Activated CD8-positive, alpha-beta T cell treated with anti-CD3 and anti-CD28 coated beads, Interleukin-2, amount 10 ng/mL, durations not matched to agents 7 days and 5 days (primary cell): ENCODE measurements around the gene C3orf70. TPM values are rescaled to one million over a fixed set of nuclear protein-coding genes. Genes with fewer than 3 reads are reported as not detected.

ENCODE experiments used
- ATAC-seq: fragments of 150-1000 bp; cut with Tn5 transposase; one replicate; pipeline ENCODE4 v1.10.0; 2021; ENCODE audit warnings: moderate library complexity
- CTCF ChIA-PET: fragments of 350-600 bp; sonication (Branson Sonifier 250); formaldehyde crosslinking; loops from one replicate; lab custom pipeline; 2021; ENCODE audit warnings: antibody characterized with exemption; lab: Charles Lee
- POLR2A ChIA-PET: fragments of 350-600 bp; sonication (Branson Sonifier 250); formaldehyde crosslinking; loops from one replicate; lab custom pipeline; 2021; ENCODE audit warnings: antibody characterized with exemption; lab: Charles Lee
- DNase-seq: peaks from one replicate; pipeline ENCODE4 v3.0.0-alpha.2; 2020
- H3K27ac Mint-ChIP-seq: one replicate; pipeline ENCODE4 v1.8.0; 2021; ENCODE audit warnings: mild to moderate bottlenecking, mixed read lengths
- H3K27me3 Mint-ChIP-seq: one replicate; pipeline ENCODE4 v1.8.0; 2021; ENCODE audit warnings: low read depth, mixed read lengths
- H3K36me3 Mint-ChIP-seq: one replicate; pipeline ENCODE4 v1.8.0; 2021; ENCODE audit warnings: low read depth, mixed read lengths
- H3K4me1 Mint-ChIP-seq: one replicate; pipeline ENCODE4 v1.8.0; 2021; ENCODE audit warnings: low read depth, mixed read lengths
- H3K4me3 Mint-ChIP-seq: one replicate; pipeline ENCODE4 v1.8.0; 2021; ENCODE audit warnings: mild to moderate bottlenecking, mixed read lengths
- H3K9me3 Mint-ChIP-seq: one replicate; pipeline ENCODE4 v1.8.0; 2022; ENCODE audit warnings: mixed read lengths; ENCODE audit not compliant: insufficient read depth
- total RNA-seq, 2 experiments: library from RNA; stranded (reverse); gene quantifications; one replicate each; pipeline ENCODE4 v1.2.3, GENCODE V29; 2021

Gene C3orf70
- total RNA-seq, 2 experiments from 2014 or later, result 0.13 TPM; not detected in 1

DNA sequence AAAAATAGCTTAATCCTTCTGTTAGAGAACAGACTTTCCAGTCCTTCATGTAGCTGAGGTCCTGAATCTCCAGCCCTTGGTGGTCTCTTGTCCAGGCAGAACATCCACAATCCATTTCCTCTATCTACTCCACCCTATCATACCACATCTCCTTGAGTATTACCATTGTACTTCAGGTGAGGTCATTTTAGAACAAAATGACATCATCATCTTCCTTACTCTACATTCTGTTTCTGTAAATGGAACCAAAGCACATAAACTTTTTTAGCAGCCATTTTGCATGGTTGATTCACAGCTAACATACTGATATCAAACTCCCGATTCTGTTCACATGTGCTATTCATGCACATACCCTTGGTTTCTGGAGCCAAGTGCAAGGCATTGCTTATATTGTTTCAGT, 112.4 kb downstream of the C3orf70 start:
- POLR2A ChIA-PET, result no interaction called here
- Mint-ChIP-seq H3K27ac (no peak overlapping the region), H3K4me1 (no peaks in the 10 kb centered on the region), H3K36me3 (peaks cover 13% of the 10 kb centered on the region), H3K4me3 (no peak overlapping the region), H3K27me3 (no peaks in the 10 kb centered on the region), H3K9me3 (peaks cover 6% of the 10 kb centered on the region)
- no peak for DNase-seq
- ATAC-seq, result no peak
- CTCF ChIA-PET, result no interaction called here

DNA sequence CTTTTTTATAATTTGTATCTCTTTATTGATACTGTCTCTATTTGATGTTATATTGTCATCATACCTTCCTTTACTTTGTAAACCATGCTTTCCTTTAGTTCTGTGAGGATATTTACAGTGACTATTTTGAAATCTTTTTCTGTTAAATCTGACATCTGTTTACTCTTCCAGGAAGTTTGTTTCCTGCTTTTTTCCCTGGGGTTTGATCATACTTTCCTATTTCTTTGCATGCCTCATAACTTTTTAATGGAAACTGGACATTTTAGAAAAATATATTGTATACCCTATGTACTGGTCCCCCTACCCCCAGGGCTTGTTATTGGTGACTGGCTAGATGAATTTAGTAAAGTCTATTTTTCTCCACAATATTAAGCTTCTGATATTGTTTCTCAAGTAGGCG, 115.1 kb downstream of the C3orf70 start:
- Mint-ChIP-seq H3K36me3 (peaks cover 20% of the 10 kb centered on the region), H3K9me3 (peaks cover 6% of the 10 kb centered on the region), H3K4me3 (no peak overlapping the region), H3K27me3 (no peaks in the 10 kb centered on the region), H3K4me1 (no peaks in the 10 kb centered on the region), H3K27ac (no peak overlapping the region)
- ChIA-PET CTCF (no interaction called here), POLR2A (no interaction called here)
- ATAC-seq (no peak), DNase-seq (no peak)

DNA sequence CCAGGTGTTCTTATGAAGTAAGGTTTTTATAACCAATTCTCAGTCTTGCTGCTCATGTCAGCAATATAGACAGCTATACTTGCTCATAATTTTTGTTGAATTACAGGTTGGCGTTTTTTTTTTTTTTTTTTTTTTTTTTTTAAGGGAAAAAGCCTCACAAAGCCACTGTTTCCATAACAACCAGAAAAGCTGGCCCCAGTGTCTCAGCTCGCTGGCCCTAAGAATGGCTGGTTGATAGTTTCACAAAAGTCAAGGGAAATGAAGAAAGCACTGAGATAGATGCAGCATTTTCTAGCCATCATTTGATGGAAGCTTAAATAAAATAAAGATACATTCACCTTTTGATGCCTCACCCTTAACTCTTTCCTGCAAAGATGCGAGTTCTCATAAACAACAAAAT, 121.9 kb downstream of the C3orf70 start:
- DNase-seq (no peak), ATAC-seq (no peak)
- no peaks in the 10 kb centered on the region for H3K4me1 Mint-ChIP-seq
- ChIA-PET POLR2A (no interaction called here), CTCF (interaction anchor here (0.6 kb wide), 1 partner anchor 414 kb away, joined by 3 read pairs; no protein-coding TSS in a partner anchor)
- no peak overlapping the region for H3K27ac Mint-ChIP-seq
- H3K4me3 Mint-ChIP-seq, result no peak overlapping the region
- no peaks in the 10 kb centered on the region for H3K9me3 Mint-ChIP-seq
- H3K27me3 Mint-ChIP-seq, result no peaks in the 10 kb centered on the region
- H3K36me3 Mint-ChIP-seq, result peaks cover 27% of the 10 kb centered on the region

DNA sequence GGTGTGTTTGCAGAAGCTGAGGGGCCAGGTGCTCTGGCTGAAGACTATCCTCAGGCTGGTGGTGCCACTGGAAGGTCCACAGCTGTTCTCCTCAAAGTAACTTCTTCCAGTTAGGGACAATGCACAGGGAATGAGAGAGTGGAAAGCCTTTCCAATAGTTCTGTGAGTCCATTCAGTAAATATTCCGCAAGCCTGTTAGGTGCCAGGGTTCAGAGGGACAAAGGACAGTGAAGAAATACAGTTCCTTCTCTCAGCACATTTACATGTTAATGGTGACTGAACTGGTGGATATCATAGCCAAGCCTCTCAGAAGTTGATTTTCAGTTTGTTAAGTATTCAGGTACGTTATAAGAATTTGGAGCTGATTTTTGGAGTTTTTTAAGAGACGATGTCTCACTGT, 122.5 kb downstream of the C3orf70 start:
- DNase-seq (no peak), ATAC-seq (no peak)
- no peaks in the 10 kb centered on the region for H3K4me1 Mint-ChIP-seq
- no peak overlapping the region for H3K27ac Mint-ChIP-seq
- no peaks in the 10 kb centered on the region for H3K9me3 Mint-ChIP-seq
- peaks cover 31% of the 10 kb centered on the region for H3K36me3 Mint-ChIP-seq
- ChIA-PET POLR2A (no interaction called here), CTCF (no interaction called here)
- H3K27me3 Mint-ChIP-seq, result no peaks in the 10 kb centered on the region
- H3K4me3 Mint-ChIP-seq, result no peak overlapping the region

DNA sequence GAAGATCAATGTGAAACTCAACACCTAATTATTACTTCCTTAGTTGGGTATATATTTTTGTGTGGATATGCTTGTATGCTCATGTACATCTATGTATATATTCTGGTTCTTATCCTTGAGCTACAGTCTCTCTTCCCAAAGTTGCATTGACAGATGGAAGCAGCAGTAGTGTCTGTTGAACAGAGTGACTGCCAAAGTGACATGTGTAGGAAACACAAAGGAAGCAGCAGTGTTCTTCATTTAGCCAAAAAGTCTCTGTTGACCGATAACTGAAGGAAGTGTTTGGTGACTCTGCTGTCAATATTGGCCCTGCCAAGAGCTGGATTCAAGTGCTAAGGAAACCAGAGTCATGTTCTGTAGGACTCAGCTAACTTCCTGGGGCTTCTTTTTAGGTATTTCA, 123.8 kb downstream of the C3orf70 start:
- Mint-ChIP-seq H3K9me3 (no peaks in the 10 kb centered on the region), H3K4me1 (no peaks in the 10 kb centered on the region), H3K36me3 (peaks cover 25% of the 10 kb centered on the region), H3K27ac (no peak overlapping the region), H3K27me3 (no peaks in the 10 kb centered on the region), H3K4me3 (no peak overlapping the region)
- ATAC-seq, result no peak
- ChIA-PET CTCF (no interaction called here), POLR2A (no interaction called here)
- no peak for DNase-seq

DNA sequence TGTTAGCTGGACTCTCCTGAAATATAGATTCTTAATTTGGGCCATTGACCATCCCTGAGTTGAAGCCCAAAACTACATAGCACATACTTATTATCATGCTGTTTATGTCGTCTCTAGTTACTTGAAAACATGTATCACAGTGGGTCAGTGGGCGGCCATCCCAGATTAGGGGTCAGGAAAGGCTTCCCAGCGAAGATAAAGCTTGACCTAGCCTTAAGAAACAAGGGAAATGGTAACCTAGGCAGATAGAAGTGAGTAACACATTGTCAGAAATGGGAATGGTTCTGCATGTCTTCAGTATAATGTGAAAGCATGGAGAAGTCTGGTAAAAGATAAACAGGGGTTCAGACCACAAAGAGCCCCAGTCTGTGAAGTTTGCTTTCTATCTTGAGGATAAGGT, 124.7 kb downstream of the C3orf70 start:
- no peaks in the 10 kb centered on the region for H3K9me3 Mint-ChIP-seq
- no peaks in the 10 kb centered on the region for H3K4me1 Mint-ChIP-seq
- no peak overlapping the region for H3K27ac Mint-ChIP-seq
- DNase-seq (no peak), ATAC-seq (no peak)
- peaks cover 27% of the 10 kb centered on the region for H3K36me3 Mint-ChIP-seq
- no peak overlapping the region for H3K4me3 Mint-ChIP-seq
- CTCF ChIA-PET, result no interaction called here
- POLR2A ChIA-PET, result no interaction called here
- no peaks in the 10 kb centered on the region for H3K27me3 Mint-ChIP-seq

Other genes starting within 250 kb of the C3orf70 start
- gene EHHADH, start 101.0 kb upstream of the C3orf70 start, total RNA-seq, result 1 to 10 TPM; 4.8 to 4.9 TPM
- 10 to 100 TPM; 10.6 to 12.4 TPM for gene MAP3K13, start 210.1 kb upstream of the C3orf70 start, total RNA-seq